GM19452 (cell line): ENCODE data around the gene CALY.

ENCODE experiments used
- ATAC-seq: cut with Tn5 transposase; IDR thresholded peaks from one replicate; pipeline ENCODE4 v1.9.1; 2021; ENCODE audit not compliant: unreplicated experiment

CALY gene

GRCh38 chr10:133312769-133313145 lies 23.9 kb downstream of the CALY start:
- ATAC-seq: no peak

GRCh38 chr10:133312016-133312768 lies 24.5 kb downstream of the CALY start:
- no peak for ATAC-seq

- ATAC-seq: no peak
Observed at GRCh38 chr10:133311570-133311969, 25.1 kb downstream of the CALY start.

GRCh38 chr10:133310789-133311188 lies 25.9 kb downstream of the CALY start:
- ATAC-seq: no peak

GRCh38 chr10:133310399-133310755 lies 26.3 kb downstream of the CALY start:
- no peak for ATAC-seq

- ATAC-seq: no peak
Observed at GRCh38 chr10:133309720-133310398, 26.8 kb downstream of the CALY start.

GRCh38 chr10:133309100-133309719 lies 27.5 kb downstream of the CALY start:
- ATAC-seq: peak; percentile 79

- ATAC-seq: peak; percentile 81
Observed at GRCh38 chr10:133308421-133309099, 28.1 kb downstream of the CALY start, which contains the start of the genes TUBGCP2 and ZNF511. TUBGCP2 (minus strand) TSS chr10:133308872; CDS start chr10:133302941, 5,931 bp downstream. ZNF511 (plus strand) TSS chr10:133308914; CDS start chr10:133308944, 30 bp downstream.

GRCh38 chr10:133307776-133308420 lies 28.8 kb downstream of the CALY start:
- ATAC-seq: no peak

GRCh38 chr10:133306941-133307379 lies 29.7 kb downstream of the CALY start:
- ATAC-seq: no peak

GRCh38 chr10:133306097-133306476 lies 30.6 kb downstream of the CALY start:
- ATAC-seq: no peak

- ATAC-seq: no peak
Observed at GRCh38 chr10:133303206-133303605, 33.5 kb downstream of the CALY start.

- ATAC-seq: no peak
Observed at GRCh38 chr10:133302230-133302629, 34.5 kb downstream of the CALY start.

GRCh38 chr10:133299738-133300137 lies 37.0 kb downstream of the CALY start:
- no peak for ATAC-seq

GRCh38 chr10:133299224-133299623 lies 37.5 kb downstream of the CALY start:
- no peak for ATAC-seq

GRCh38 chr10:133298466-133298865 lies 38.2 kb downstream of the CALY start:
- no peak for ATAC-seq

GRCh38 chr10:133297504-133297903 lies 39.2 kb downstream of the CALY start:
- ATAC-seq: no peak

GRCh38 chr10:133295426-133296320 lies 41.0 kb downstream of the CALY start:
- ATAC-seq: no peak

- no peak for ATAC-seq
Observed at GRCh38 chr10:133294189-133294588, 42.5 kb downstream of the CALY start.

GRCh38 chr10:133293810-133294119 lies 42.9 kb downstream of the CALY start:
- ATAC-seq: no peak
